Tibial nerve (tissue), 4 donors: Measurements from ENCODE around the gene PRPF38B.

Source experiments
- EP300 ChIP-seq, 2 donors: sonication (generic); formaldehyde crosslinking; IDR thresholded peaks; one replicate each; pipeline ENCODE4 v1.6.1; 2017; ENCODE audit warnings: antibody characterized with exemption in 2 of 2, mild to moderate bottlenecking in 1 of 2
- POLR2A ChIP-seq, 2 donors: fragments of 450-650 bp; IDR thresholded peaks; one replicate each; pipeline ENCODE4 v1.6.1; 2017; ENCODE audit warnings: antibody characterized with exemption in 2 of 2, mild to moderate bottlenecking in 2 of 2, moderate library complexity in 2 of 2
- TF ChIP-seq, protein P1 (sequence below), 5 experiments: fragments of 200-600 bp in 3 of 5; fragments of 450-650 bp in 2 of 5; sonication (generic) in 3 of 5; IDR thresholded peaks; one replicate each; pipeline ENCODE4 v1.5.1; 2016 to 2019; ENCODE audit warnings: antibody characterized with exemption in 5 of 5, mild to moderate bottlenecking in 3 of 5, moderate library complexity in 2 of 5

DNA sequence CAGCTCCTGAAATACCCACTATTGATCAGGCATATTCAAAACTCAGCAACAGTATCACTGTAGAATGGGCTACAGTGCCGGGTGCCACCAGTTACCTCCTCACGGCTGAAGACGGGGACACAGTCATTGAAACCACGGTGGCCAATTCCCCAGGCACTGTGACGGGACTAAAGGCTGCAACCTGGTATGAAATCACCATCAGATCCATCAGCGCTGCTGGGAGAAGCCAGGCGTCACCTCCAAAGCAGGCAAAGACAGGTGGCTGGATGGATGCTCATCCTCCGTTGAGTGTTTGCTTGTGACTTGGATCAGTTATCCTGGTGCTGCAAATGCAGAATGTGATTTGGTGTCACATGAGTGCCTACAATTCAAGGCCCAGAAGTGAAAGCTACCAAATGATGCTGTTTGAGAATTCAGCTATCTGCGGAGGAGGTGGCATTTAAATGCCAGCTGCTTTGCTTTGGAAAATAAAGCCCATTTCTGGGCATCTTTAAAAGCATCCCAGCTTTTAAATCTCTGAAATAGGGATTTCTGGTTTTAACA is 25.7 kb downstream of the PRPF38B start:
- TF ChIP-seq EP300 (IDR thresholded peaks at IDR 0.05) (no peak), POLR2A (IDR thresholded peaks at IDR 0.05) (no peak)
- TF ChIP-seq, protein P1, sequence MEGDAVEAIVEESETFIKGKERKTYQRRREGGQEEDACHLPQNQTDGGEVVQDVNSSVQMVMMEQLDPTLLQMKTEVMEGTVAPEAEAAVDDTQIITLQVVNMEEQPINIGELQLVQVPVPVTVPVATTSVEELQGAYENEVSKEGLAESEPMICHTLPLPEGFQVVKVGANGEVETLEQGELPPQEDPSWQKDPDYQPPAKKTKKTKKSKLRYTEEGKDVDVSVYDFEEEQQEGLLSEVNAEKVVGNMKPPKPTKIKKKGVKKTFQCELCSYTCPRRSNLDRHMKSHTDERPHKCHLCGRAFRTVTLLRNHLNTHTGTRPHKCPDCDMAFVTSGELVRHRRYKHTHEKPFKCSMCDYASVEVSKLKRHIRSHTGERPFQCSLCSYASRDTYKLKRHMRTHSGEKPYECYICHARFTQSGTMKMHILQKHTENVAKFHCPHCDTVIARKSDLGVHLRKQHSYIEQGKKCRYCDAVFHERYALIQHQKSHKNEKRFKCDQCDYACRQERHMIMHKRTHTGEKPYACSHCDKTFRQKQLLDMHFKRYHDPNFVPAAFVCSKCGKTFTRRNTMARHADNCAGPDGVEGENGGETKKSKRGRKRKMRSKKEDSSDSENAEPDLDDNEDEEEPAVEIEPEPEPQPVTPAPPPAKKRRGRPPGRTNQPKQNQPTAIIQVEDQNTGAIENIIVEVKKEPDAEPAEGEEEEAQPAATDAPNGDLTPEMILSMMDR (IDR thresholded peaks at IDR 0.05), result no peak
